ENCODE results near the gene AGAP1. TPM values are rescaled to one million over a fixed set of nuclear protein-coding genes. Genes with fewer than 3 reads are reported as not detected.

AGAP1 gene
- total RNA-seq, 1 donor from 2014 or later: 54.7 TPM

- Mint-ChIP-seq H3K4me1 (peaks cover 23% of the 10 kb centered on the region), H3K4me3 (no peak overlapping the region), H3K27ac (ENCODE audit: unreplicated experiment) (no peak overlapping the region), H3K27me3 (ENCODE audit: low read depth) (no peaks in the 10 kb centered on the region), H3K36me3 (ENCODE audit: low read depth) (peaks cover 12% of the 10 kb centered on the region), H3K9me3 (no peaks in the 10 kb centered on the region)
- DNase-seq (ENCODE audit: low read depth, low spot score): no peak
- no peak for TF ChIP-seq CTCF (conservative IDR thresholded peaks at IDR 0.05)
Measured at GRCh38 chr2:235961711-235962110, 467.9 kb downstream of the AGAP1 start.

GRCh38 chr2:235963853-235964577 is 470.2 kb downstream of the AGAP1 start:
- peaks cover 8% of the 10 kb centered on the region for H3K4me1 Mint-ChIP-seq
- H3K9me3 Mint-ChIP-seq: no peaks in the 10 kb centered on the region
- H3K27me3 Mint-ChIP-seq (ENCODE audit: low read depth): no peaks in the 10 kb centered on the region
- DNase-seq (ENCODE audit: low read depth, low spot score): no peak
- no peak for TF ChIP-seq CTCF (conservative IDR thresholded peaks at IDR 0.05)
- H3K36me3 Mint-ChIP-seq (ENCODE audit: low read depth): peaks cover 10% of the 10 kb centered on the region
- no peak overlapping the region for H3K4me3 Mint-ChIP-seq
- no peak overlapping the region for H3K27ac Mint-ChIP-seq (ENCODE audit: unreplicated experiment)

- TF ChIP-seq CTCF (conservative IDR thresholded peaks at IDR 0.05): no peak
- no peak overlapping the region for H3K4me3 Mint-ChIP-seq
- peaks cover 6% of the 10 kb centered on the region for H3K4me1 Mint-ChIP-seq
- H3K27me3 Mint-ChIP-seq (ENCODE audit: low read depth): no peaks in the 10 kb centered on the region
- H3K27ac Mint-ChIP-seq (ENCODE audit: unreplicated experiment): no peak overlapping the region
- DNase-seq (ENCODE audit: low read depth, low spot score): no peak
- H3K9me3 Mint-ChIP-seq: no peaks in the 10 kb centered on the region
- H3K36me3 Mint-ChIP-seq (ENCODE audit: low read depth): peaks cover 11% of the 10 kb centered on the region
Measured at GRCh38 chr2:235964787-235965390, 471.0 kb downstream of the AGAP1 start.

- Mint-ChIP-seq H3K4me1 (no peaks in the 10 kb centered on the region), H3K9me3 (no peaks in the 10 kb centered on the region), H3K4me3 (no peak overlapping the region), H3K27me3 (ENCODE audit: low read depth) (no peaks in the 10 kb centered on the region), H3K27ac (ENCODE audit: unreplicated experiment) (no peak overlapping the region), H3K36me3 (ENCODE audit: low read depth) (peaks cover 12% of the 10 kb centered on the region)
- TF ChIP-seq CTCF (conservative IDR thresholded peaks at IDR 0.05): no peak
- DNase-seq (ENCODE audit: low read depth, low spot score): no peak
Measured at GRCh38 chr2:235966396-235966795, 472.6 kb downstream of the AGAP1 start.

- H3K4me3 Mint-ChIP-seq: no peak overlapping the region
- peaks cover 11% of the 10 kb centered on the region for H3K36me3 Mint-ChIP-seq (ENCODE audit: low read depth)
- no peak for DNase-seq (ENCODE audit: low read depth, low spot score)
- no peaks in the 10 kb centered on the region for H3K4me1 Mint-ChIP-seq
- H3K27ac Mint-ChIP-seq (ENCODE audit: unreplicated experiment): no peak overlapping the region
- H3K27me3 Mint-ChIP-seq (ENCODE audit: low read depth): no peaks in the 10 kb centered on the region
- TF ChIP-seq CTCF (conservative IDR thresholded peaks at IDR 0.05): no peak
- H3K9me3 Mint-ChIP-seq: no peaks in the 10 kb centered on the region
Measured at GRCh38 chr2:235966932-235967757, 473.3 kb downstream of the AGAP1 start.

Measured in neural crest cell (in vitro differentiated cells).